ENCODE results near the gene GSK3A.

GSK3A gene

GRCh38 chr19:42242512-42243409, at the start of gene GSK3A:
Gene GSK3A, minus strand, starts transcription at chr19:42242602. Its CDS starts 137 bp downstream, at chr19:42242465.
- peak; percentile 93 to 96 for DNase-seq

- DNase-seq = no peak
Measured at GRCh38 chr19:42291435-42291810, 49.0 kb upstream of the GSK3A start.

- peak; percentile 54 to 57 for DNase-seq
Measured at GRCh38 chr19:42290523-42291434, 48.4 kb upstream of the GSK3A start.

DNA sequence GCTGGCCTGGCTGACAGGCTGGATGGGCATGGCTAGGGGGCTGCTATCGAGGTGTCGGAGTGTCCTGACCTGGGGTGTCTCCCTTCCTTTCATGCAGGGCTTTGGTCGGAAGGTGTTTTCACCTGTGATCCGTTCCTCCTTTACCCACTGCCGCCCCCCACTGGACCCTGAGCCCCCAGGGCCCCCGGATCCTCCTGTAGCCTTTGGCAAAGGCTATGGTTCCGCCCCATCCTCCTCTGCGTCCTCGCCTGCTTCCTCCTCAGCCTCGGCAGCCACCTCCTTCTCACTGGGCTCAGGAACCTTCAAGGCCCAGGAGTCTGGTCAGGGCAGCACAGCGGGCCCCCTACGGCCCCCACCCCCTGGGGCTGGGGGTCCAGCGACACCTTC, 47.7 kb upstream of the GSK3A start:
- no peak for DNase-seq

DNA sequence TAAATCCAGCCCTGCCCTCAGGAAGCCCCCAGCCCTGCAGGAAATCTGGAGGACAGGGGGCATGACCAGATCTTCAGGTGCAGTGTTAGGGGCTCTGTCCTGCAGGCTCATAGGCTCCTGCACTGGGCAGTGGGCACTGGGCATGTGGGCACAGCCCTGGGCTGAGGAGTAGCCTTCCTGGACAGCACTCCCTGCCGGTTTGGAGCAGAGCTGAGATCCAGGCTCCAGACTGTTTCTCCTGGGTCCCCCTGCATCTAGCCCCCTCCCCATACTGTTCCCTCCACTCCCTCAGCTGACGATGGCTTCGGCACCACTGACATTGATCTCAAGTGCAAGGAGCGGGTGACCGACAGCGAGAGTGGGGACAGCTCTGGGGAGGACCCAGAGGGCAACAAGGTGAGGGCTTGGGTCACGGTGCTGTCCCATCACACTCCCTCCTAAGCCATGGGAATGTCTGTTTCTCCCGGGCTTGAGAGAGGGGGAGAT, 47.2 kb upstream of the GSK3A start:
- no peak for DNase-seq

GRCh38 chr19:42288881-42289555, 46.6 kb upstream of the GSK3A start:
- DNase-seq = no peak

DNA sequence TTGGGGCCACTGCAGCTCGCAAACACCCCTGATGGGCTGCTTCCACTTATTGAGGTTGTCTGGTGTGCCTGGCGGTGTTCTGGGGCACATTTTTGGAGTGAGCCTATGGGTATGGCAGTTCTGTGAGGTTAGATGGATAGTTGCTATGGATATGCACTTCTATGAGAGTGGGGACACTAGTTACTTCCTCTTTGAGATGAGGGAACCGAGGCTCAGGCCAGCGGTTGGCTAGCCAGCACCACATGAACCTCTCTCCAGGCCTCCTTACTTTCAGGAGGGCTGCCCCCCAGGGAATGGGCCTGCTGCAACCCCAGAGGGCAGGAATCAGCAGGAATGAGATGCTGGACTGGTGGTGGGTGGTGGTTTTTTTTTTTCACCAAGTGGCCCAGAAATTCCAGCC, 46.0 kb upstream of the GSK3A start:
- DNase-seq = no peak

DNA sequence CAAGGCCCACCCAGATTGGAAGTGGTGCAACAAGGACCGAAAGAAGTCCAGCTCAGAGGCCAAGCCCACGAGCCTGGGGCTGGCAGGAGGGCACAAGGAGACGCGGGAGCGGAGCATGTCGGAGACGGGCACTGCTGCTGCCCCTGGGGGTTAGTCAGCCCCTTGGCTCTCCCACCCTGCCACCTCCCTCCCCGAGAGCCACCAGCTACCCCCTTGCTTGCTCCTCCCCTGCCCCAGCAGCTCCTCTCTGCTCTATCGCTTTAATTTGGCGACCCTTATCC, 45.4 kb upstream of the GSK3A start:
- DNase-seq = no peak

- DNase-seq = no peak
Measured at GRCh38 chr19:42287017-42287826, 44.8 kb upstream of the GSK3A start.

DNA sequence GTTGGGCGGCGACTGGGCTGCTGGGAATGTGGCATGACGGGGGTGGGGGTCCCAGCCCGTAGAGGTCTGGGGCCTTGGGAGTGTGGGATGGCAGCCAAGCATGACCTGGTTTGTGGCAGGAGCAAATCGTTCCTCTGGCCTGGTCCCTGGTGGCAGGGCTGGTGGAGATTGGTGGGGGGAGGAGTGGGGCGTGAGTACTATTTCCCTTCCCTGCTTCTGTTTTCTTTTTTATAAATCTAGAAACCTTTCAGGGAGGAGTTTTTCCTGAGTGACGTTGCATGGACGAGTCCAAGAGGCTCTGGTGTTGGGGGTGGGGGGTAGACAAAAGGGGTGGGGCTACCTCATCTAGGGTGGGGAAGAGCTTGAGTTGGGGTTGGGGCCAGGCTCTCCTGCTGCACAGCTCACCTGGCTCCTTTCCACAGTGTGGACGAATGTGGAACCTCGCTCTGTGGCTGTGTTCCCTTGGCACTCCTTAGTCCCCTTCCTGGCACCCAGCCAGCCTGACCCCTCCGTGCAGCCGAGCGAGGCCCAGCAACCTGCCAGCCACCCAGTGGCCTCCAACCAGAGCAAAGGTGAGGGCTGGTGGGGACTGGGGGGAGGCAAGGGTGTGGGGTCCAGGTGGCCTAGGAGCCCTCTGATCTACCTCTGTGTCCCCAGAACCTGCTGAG, 44.1 kb upstream of the GSK3A start:
- DNase-seq = no peak

- no peak for DNase-seq
Measured at GRCh38 chr19:42285988-42286348, 43.6 kb upstream of the GSK3A start.

DNA sequence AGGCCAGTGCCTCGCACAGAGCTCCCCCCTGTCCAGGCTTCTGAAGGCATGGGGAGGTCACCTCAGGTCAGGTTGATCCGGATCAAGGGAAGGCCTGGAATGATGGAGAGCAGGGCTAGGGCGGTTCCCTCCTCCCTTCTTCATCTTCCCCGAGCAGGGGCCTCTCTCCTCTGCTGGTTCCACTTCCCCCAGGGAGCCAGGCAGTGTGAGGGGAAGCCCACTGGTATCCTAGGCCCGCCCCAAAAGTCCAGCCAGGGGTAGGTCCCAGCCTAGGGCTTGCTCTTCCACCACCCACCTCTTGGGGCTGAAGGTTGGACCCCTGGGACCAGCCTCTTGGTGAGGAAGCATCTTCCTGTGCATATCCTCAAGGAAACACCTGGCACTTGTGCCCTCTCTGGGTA, 43.1 kb upstream of the GSK3A start:
- no peak for DNase-seq

DNA sequence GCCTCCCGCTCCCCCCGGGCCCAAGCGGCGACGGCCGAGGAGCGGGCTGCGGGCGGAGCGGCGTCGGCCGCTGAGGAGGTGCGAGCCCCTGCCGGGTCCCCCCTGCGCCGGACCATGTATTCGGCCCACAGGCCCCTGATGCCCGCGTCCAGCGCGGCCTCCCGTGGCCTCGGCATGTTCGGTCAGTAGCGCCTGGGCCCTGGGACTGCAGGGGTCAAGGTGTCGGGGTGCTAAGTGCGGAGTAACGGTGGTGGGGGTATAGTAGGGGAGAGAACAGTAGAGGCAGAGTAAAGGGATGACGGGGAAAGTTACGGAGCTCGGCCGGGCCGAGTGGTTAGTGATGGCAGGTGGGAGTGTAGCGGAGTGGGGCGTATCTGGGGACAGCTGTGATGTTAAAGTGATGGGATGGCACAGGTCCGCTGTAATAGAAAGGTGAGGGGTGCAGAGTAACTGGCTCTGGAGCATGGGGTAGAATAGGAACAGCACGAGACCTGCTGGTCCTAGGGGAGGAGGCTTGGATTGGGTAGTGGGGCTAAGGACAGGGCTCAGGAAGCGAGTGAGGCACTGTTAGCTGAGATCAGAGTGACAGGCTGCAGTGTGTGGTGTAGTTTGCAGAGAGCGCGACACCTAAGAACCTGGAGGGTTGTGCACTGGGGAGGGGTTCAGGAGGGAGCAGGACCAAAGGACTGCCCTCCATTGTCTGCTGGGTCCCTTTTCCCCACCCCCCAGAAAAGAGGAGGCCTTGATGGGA, 42.4 kb upstream of the GSK3A start:
- no peak for DNase-seq

GRCh38 chr19:42284066-42284501, 41.7 kb upstream of the GSK3A start:
- DNase-seq = peak; percentile 84 to 85

GRCh38 chr19:42283188-42284065, 41.0 kb upstream of the GSK3A start:
- DNase-seq = peak; percentile 95 to 96

DNA sequence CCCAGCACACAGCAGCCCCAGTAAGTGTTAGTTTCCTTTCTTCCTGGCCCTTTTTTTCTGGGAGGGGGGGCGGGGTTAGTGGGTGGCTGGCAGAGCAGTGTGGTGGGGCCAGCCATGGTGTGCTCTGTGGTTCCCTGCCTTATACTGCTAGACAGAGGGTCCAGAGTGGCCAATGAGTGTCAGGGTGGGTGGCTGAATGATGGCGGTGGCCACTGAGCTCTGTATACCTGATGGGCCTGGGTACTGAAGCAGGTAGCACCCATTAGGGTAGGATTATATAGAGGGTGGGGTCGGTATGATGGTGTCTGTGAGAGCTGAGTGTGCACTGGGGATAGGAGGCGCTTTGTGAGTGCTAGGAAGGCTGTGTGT, 40.4 kb upstream of the GSK3A start:
- no peak for DNase-seq

DNA sequence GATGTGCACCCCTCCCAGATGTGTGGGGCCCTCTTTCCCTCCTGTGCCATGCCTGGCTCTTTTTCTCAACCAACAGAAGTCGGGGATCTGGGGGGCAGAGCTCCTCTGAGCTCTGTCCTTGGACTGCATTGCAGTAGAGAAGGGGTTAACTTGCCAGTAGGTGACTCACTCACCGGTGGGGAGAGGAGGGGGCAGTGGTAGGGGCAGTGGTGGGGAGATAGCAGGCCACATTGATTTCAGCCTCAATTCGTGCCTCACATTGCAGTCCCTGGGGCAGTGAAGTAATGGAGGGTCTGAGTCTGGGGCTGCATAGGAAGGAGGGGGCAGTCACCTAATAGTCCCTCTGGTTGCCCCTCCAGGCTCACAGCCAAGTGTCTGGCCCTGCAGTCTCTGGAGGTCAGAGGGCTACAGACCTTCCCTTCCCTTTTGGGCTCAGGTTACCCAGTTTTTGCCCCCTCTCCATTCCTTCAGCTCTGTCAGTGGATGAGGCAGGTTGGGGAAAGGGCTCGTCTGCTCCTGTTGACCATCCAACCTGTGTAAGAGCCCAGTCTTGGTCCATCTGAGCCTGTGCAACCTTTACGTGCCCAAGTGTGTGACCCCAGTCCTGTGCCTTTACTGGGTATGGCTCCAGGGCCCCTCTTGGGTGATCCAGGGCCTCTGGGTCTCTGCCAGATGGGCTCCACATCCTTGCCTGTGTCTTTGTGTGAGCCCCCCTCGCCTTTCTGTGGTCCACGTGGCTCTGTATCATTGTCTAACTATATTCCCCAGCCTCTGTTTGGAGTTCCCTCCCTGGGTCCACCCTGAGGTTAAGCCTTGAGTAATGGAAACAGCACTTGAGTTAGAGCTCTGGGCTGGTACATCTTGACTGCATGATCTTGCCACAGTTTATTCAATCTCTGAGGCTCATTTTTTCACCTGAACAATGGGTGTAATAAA, 39.7 kb upstream of the GSK3A start:
- DNase-seq = no peak

- no peak for DNase-seq
Measured at GRCh38 chr19:42281146-42281826, 38.9 kb upstream of the GSK3A start.
